ENCODE results near the gene LYPLAL1. TPM values are rescaled to one million over a fixed set of nuclear protein-coding genes. Genes with fewer than 3 reads are reported as not detected.

Gene LYPLAL1
- total and polyA plus RNA-seq, 2 of the 4 experiments (the other 2 are of a cell fraction), result 4.8 to 7.5 TPM

- intact Hi-C loops (cut with micrococcal nuclease) (loop anchor here (5.0 kb wide), 1 partner anchor 92 kb away; no protein-coding TSS in a partner anchor), dilution Hi-C loops (cut with HindIII; ENCODE audit: low sequenced_read_pairs, unreplicated experiment) (no loop called here), in situ Hi-C loops (cut with MboI; ENCODE audit: low sequenced_read_pairs) (no loop called here)
- Histone ChIP-seq H3K4me2 (ENCODE audit: low read depth, low read length) (peak overlapping the region; percentile 67; the same call in 1 of the 2 replicates), H3K27ac (ENCODE audit: insufficient read depth, low read length) (no peak overlapping the region), H2AK5ac (ENCODE audit: low read depth, low read length) (no peak overlapping the region), H2BK120ac (ENCODE audit: low read depth, low read length) (peak overlapping the region; percentile 78), H3K14ac (replicated peaks; ENCODE audit: low read depth, low read length) (0 out of 2 replicates have a peak overlapping the region, but pooled peaks have one; percentile 29), H3K9ac (ENCODE audit: low read depth, low read length) (no peak overlapping the region), H2BK15ac (ENCODE audit: low read depth, low read length) (no peak overlapping the region), H3K36me3 (ENCODE audit: control insufficient read depth, insufficient read depth, low read length) (0 out of 2 replicates have a peak, but pooled peaks cover 3% of the 10 kb centered on the region), H4K91ac (ENCODE audit: insufficient read depth, low read depth, low read length) (peak overlapping the region; percentile 51; the same call in 1 of the 2 replicates), H3K56ac (ENCODE audit: extremely low read depth, insufficient read depth, low read length) (no peak overlapping the region), H3K9me1 (ENCODE audit: insufficient read depth, low read length) (no peaks in the 10 kb centered on the region), H4K20me1 (ENCODE audit: insufficient read depth, low read length) (no peaks in the 10 kb centered on the region), H2BK5ac (ENCODE audit: low read depth, low read length, poor library complexity, severe bottlenecking) (peak overlapping the region; percentile 68), H3K4me3 (ENCODE audit: insufficient read depth, low read depth, low read length) (no peak overlapping the region), H3K4me1 (ENCODE audit: control insufficient read depth, insufficient read depth, low read length) (peaks cover 5% of the 10 kb centered on the region), H3K23ac (ENCODE audit: low read depth, low read length) (no peak overlapping the region), H3K27me3 (ENCODE audit: control insufficient read depth, insufficient read depth, low read length) (no peaks in the 10 kb centered on the region), H3K79me1 (ENCODE audit: low read depth in 1 of 2, low read length in 2 of 2) (peaks cover 10 to 15% of the 10 kb centered on the region in 2 experiments; a peak in 3 of 4 replicates), H3K4ac (ENCODE audit: low read depth, low read length) (peak overlapping the region; percentile 49; the same call in 1 of the 2 replicates), H2AK9ac (replicated peaks; ENCODE audit: low read depth, low read length, poor library complexity) (no peak overlapping the region), H2AFZ (replicated peaks; ENCODE audit: low read length, poor library complexity) (no peak overlapping the region), H2BK20ac (ENCODE audit: low read depth, low read length) (peak overlapping the region; percentile 51; the same call in 1 of the 2 replicates), H3K18ac (ENCODE audit: low read depth, low read length) (peak overlapping the region; percentile 69; the same call in 1 of the 2 replicates), H3K9me3 (ENCODE audit: control insufficient read depth, insufficient read depth, low read length) (no peaks in the 10 kb centered on the region), H4K8ac (ENCODE audit: low read depth in 2 of 2, low read length in 2 of 2) (no peak overlapping the region; a peak in 1 of 4 replicates), H4K5ac (ENCODE audit: low read depth, low read length) (peak overlapping the region; percentile 53; the same call in 1 of the 2 replicates)
- DNase-seq (peak; percentile 83), ATAC-seq (ENCODE audit: low read depth) (peak; percentile 83)
- CTCF ChIA-PET, result no interaction called here
- BruUV-seq (replicated peaks), result no TSS peak
- TF ChIP-seq POLR2A (IDR thresholded peaks at IDR 0.05; ENCODE audit: low read depth, low read length) (no peak), FOS (IDR thresholded peaks at IDR 0.05; ENCODE audit: low read depth, low read length) (0 out of 2 replicates have a peak, but pooled peaks have one; percentile 29)
- POLR2A ChIA-PET (ENCODE audit: unreplicated experiment), result interaction anchor here (0.5 to 1.0 kb wide), 4 partner anchors 13 to 802 kb away, joined by 3 to 4 read pairs (median 4); no protein-coding TSS in a partner anchor
These were observed 15.5 kb downstream of the LYPLAL1 start for GRCh38 chr1:219189021-219189824.

Data from IMR-90 (cell line).